ENCODE data around the gene CABP7. TPM values are rescaled to one million over a fixed set of nuclear protein-coding genes. Genes with fewer than 3 reads are reported as not detected.
A peak's percentile ranks its signal among the peaks of the same experiment; 100 is the strongest.

Gene CABP7
- total and polyA plus RNA-seq, 2 of the 13 experiments (the other 11 are each of a cell fraction or from before 2014, with no cell fraction given): 0.08 TPM; not detected in 1

- TF ChIP-seq, protein P1, sequence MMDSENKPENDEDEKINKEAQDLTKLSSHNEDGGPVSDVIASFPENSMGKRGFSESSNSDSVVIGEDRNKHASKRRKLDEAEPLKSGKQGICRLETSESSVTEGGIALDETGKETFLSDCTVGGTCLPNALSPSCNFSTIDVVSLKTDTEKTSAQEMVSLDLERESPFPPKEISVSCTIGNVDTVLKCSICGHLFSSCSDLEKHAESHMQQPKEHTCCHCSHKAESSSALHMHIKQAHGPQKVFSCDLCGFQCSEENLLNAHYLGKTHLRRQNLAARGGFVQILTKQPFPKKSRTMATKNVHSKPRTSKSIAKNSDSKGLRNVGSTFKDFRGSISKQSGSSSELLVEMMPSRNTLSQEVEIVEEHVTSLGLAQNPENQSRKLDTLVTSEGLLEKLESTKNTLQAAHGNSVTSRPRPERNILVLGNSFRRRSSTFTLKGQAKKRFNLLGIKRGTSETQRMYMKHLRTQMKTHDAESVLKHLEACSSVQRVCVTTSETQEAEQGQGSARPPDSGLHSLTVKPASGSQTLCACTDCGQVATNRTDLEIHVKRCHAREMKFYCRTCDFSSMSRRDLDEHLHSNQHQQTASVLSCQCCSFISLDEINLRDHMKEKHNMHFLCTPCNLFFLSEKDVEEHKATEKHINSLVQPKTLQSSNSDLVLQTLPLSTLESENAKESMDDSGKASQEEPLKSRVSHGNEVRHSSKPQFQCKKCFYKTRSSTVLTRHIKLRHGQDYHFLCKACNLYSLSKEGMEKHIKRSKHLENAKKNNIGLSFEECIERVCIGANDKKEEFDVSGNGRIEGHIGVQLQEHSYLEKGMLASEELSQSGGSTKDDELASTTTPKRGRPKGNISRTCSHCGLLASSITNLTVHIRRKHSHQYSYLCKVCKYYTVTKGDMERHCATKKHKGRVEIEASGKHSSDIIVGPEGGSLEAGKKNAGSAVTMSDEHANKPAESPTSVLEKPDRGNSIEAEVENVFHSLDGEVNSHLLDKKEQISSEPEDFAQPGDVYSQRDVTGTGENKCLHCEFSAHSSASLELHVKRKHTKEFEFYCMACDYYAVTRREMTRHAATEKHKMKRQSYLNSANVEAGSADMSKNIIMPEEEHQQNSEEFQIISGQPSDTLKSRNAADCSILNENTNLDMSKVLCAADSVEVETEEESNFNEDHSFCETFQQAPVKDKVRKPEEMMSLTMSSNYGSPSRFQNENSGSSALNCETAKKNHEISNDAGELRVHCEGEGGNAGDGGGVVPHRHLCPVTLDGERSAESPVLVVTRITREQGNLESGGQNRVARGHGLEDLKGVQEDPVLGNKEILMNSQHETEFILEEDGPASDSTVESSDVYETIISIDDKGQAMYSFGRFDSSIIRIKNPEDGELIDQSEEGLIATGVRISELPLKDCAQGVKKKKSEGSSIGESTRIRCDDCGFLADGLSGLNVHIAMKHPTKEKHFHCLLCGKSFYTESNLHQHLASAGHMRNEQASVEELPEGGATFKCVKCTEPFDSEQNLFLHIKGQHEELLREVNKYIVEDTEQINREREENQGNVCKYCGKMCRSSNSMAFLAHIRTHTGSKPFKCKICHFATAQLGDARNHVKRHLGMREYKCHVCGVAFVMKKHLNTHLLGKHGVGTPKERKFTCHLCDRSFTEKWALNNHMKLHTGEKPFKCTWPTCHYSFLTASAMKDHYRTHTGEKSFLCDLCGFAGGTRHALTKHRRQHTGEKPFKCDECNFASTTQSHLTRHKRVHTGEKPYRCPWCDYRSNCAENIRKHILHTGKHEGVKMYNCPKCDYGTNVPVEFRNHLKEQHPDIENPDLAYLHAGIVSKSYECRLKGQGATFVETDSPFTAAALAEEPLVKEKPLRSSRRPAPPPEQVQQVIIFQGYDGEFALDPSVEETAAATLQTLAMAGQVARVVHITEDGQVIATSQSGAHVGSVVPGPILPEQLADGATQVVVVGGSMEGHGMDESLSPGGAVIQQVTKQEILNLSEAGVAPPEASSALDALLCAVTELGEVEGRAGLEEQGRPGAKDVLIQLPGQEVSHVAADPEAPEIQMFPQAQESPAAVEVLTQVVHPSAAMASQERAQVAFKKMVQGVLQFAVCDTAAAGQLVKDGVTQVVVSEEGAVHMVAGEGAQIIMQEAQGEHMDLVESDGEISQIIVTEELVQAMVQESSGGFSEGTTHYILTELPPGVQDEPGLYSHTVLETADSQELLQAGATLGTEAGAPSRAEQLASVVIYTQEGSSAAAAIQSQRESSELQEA (CRISPR knock-in tag; IDR thresholded peaks at IDR 0.05; ENCODE audit: not compliant biosample characterization): no peak
- TF ChIP-seq ZNF768 (CRISPR knock-in tag; IDR thresholded peaks at IDR 0.05): peak; percentile 53; the same call in 1 of the 2 replicates
- TF ChIP-seq TARDBP (CRISPR knock-in tag; IDR thresholded peaks at IDR 0.05): peak; percentile 47; the same call in 1 of the 2 replicates
- TF ChIP-seq TCF7 (IDR thresholded peaks at IDR 0.05; ENCODE audit: low read depth): no peak
- TF ChIP-seq ZSCAN25 (CRISPR knock-in tag; IDR thresholded peaks at IDR 0.05): no peak; the same call in 1 of the 2 replicates
- TF ChIP-seq ZFP36 (IDR thresholded peaks at IDR 0.05; ENCODE audit: borderline replicate concordance, low read depth, low read length, partially characterized antibody): no peak
- TF ChIP-seq, protein P2, sequence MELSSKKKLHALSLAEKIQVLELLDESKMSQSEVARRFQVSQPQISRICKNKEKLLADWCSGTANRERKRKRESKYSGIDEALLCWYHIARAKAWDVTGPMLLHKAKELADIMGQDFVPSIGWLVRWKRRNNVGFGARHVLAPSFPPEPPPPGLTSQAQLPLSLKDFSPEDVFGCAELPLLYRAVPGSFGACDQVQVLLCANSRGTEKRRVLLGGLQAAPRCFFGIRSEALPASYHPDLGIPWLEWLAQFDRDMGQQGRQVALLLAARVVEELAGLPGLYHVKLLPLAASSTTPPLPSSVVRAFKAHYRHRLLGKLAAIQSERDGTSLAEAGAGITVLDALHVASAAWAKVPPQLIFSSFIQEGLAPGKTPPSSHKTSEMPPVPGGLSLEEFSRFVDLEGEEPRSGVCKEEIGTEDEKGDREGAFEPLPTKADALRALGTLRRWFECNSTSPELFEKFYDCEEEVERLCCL (CRISPR knock-in tag; IDR thresholded peaks at IDR 0.05; ENCODE audit: borderline replicate concordance): no peak
- TF ChIP-seq CSRNP1 (CRISPR knock-in tag; IDR thresholded peaks at IDR 0.05): 0 out of 2 replicates have a peak, but pooled peaks have one; percentile 65
- TF ChIP-seq ZNF660 (CRISPR knock-in tag; IDR thresholded peaks at IDR 0.05; ENCODE audit: borderline replicate concordance, low read depth): no peak
- TF ChIP-seq SALL1 (CRISPR knock-in tag; IDR thresholded peaks at IDR 0.05): peak; percentile 69
- TF ChIP-seq ZNF468 (CRISPR knock-in tag; IDR thresholded peaks at IDR 0.05): no peak
- peak; percentile 38 for TF ChIP-seq SRSF1 (optimal IDR thresholded peaks at IDR 0.05; ENCODE audit: low read depth, low read length)
- TF ChIP-seq TRIM24 (CRISPR knock-in tag; IDR thresholded peaks at IDR 0.05): no peak
- TF ChIP-seq ZMYM4 (CRISPR knock-in tag; IDR thresholded peaks at IDR 0.05): 0 out of 2 replicates have a peak, but pooled peaks have one; percentile 30
- TF ChIP-seq TOPORS (CRISPR knock-in tag; IDR thresholded peaks at IDR 0.05): no peak
- TF ChIP-seq ZFY (CRISPR knock-in tag; IDR thresholded peaks at IDR 0.05): peak; percentile 44
- TF ChIP-seq ZNF329 (CRISPR knock-in tag; IDR thresholded peaks at IDR 0.05; ENCODE audit: low read depth): peak; percentile 44; the same call in 1 of the 2 replicates
- 0 out of 2 replicates have a peak, but pooled peaks have one; percentile 37 for TF ChIP-seq NFRKB (IDR thresholded peaks at IDR 0.05)
Observed at GRCh38 chr22:29767171-29768051, 47.6 kb downstream of the CABP7 start, which contains the start of gene UQCR10 (continued).
